HUES64 (cell line): ENCODE measurements around the gene TRMT112.
A peak's percentile ranks its signal among the peaks of the same experiment; 100 is the strongest.

Experiments used
- H3K27ac ChIP-seq: 2 replicates; pipeline ENCODE4 v1.7.0; 2013; ENCODE audit warnings: low read depth, low read length, inconsistent platforms
- H3K27me3 ChIP-seq: 2 replicates; pipeline ENCODE4 v1.6.1; 2013; ENCODE audit warnings: mild to moderate bottlenecking, low read length; ENCODE audit not compliant: insufficient read depth
- H3K36me3 ChIP-seq: 2 replicates; pipeline ENCODE4 v1.6.1; 2013; ENCODE audit warnings: mild to moderate bottlenecking, low read length; ENCODE audit not compliant: insufficient read depth
- H3K4me1 ChIP-seq: 2 replicates; pipeline ENCODE4 v1.6.1; 2013; ENCODE audit warnings: mild to moderate bottlenecking, low read length, moderate library complexity; ENCODE audit not compliant: insufficient read depth
- H3K4me3 ChIP-seq: 2 replicates; pipeline ENCODE4 v1.5.1; 2013; ENCODE audit warnings: mild to moderate bottlenecking, low read length, moderate library complexity
- H3K9ac ChIP-seq: 2 replicates; pipeline ENCODE4 v1.6.1; 2013; ENCODE audit warnings: mild to moderate bottlenecking, low read depth, low read length
- H3K9me3 ChIP-seq: 2 replicates; pipeline ENCODE4 v1.6.1; 2013; ENCODE audit warnings: low read depth, low read length; ENCODE audit not compliant: insufficient read depth
- whole genome bisulfite sequencing: fragments of 150-250, 120-280 bp; methylation state at CpG from one replicate; pipeline ENCODE4 v1.1.7; 2013; ENCODE audit warnings: missing lambda C conversion rate; 5-methylcytosine and 5-hydroxymethylcytosine counted together

TRMT112 gene

GRCh38 chr11:64305075-64305690 lies 12.2 kb downstream of the TRMT112 start, which contains the start of gene ESRRA:
Gene ESRRA (plus strand): TSS chr11:64305524. CDS start chr11:64307180, 1,656 bp downstream.
- Histone ChIP-seq H3K27ac (peak within 1 kb of the TSS; percentile 98), H3K4me1 (peaks cover 7% of the 10 kb centered on the region; the same call in 1 of the 2 replicates), H3K36me3 (peaks cover 6% of the 10 kb centered on the region; the same call in 1 of the 2 replicates), H3K4me3 (peak within 1 kb of the TSS; percentile 80), H3K9ac (peak within 1 kb of the TSS; percentile 93), H3K9me3 (no peaks in the 10 kb centered on the region), H3K27me3 (peaks cover 19% of the 10 kb centered on the region)
- under 1% methylated on average over 81 of the region's 81 CpGs for WGBS

GRCh38 chr11:64304316-64305072 lies 12.9 kb downstream of the TRMT112 start:
- H3K36me3 ChIP-seq = 0 out of 2 replicates have a peak, but pooled peaks cover 4% of the 10 kb centered on the region
- peaks cover 26% of the 10 kb centered on the region for H3K27me3 ChIP-seq
- peak overlapping the region; percentile 70 for H3K4me3 ChIP-seq
- peak overlapping the region; percentile 93 for H3K9ac ChIP-seq
- H3K4me1 ChIP-seq = peaks cover 7% of the 10 kb centered on the region; the same call in 1 of the 2 replicates
- H3K27ac ChIP-seq = peak overlapping the region; percentile 98
- no peaks in the 10 kb centered on the region for H3K9me3 ChIP-seq
- WGBS = under 1% methylated on average over 46 of the region's 46 CpGs

GRCh38 chr11:64304032-64304315 lies 13.4 kb downstream of the TRMT112 start:
- WGBS = 53% methylated on average over 5 of the region's 5 CpGs
- no peak overlapping the region; the same call in 1 of the 2 replicates for H3K27ac ChIP-seq
- peaks cover 31% of the 10 kb centered on the region for H3K27me3 ChIP-seq
- peaks cover 7% of the 10 kb centered on the region; the same call in 1 of the 2 replicates for H3K4me1 ChIP-seq
- no peak overlapping the region for H3K9ac ChIP-seq
- H3K4me3 ChIP-seq = peak overlapping the region; percentile 70
- 0 out of 2 replicates have a peak, but pooled peaks cover 4% of the 10 kb centered on the region for H3K36me3 ChIP-seq
- H3K9me3 ChIP-seq = no peaks in the 10 kb centered on the region

GRCh38 chr11:64303109-64304031 lies 14.0 kb downstream of the TRMT112 start:
- WGBS = 85% methylated on average over 13 of the region's 13 CpGs
- Histone ChIP-seq H3K27me3 (peaks cover 37% of the 10 kb centered on the region), H3K27ac (no peak overlapping the region; the same call in 1 of the 2 replicates), H3K4me3 (no peak overlapping the region), H3K36me3 (0 out of 2 replicates have a peak, but pooled peaks cover 4% of the 10 kb centered on the region), H3K9ac (no peak overlapping the region), H3K9me3 (no peaks in the 10 kb centered on the region), H3K4me1 (peaks cover 7% of the 10 kb centered on the region; the same call in 1 of the 2 replicates)

- H3K27ac ChIP-seq = no peak within 1 kb of the TSS; the same call in 1 of the 2 replicates
- H3K27me3 ChIP-seq = peaks cover 70% of the 10 kb centered on the region
- no peaks in the 10 kb centered on the region for H3K9me3 ChIP-seq
- 10% methylated on average over 54 of the region's 54 CpGs for WGBS
- peak within 1 kb of the TSS; percentile 45 for H3K4me3 ChIP-seq
- H3K36me3 ChIP-seq = no peaks in the 10 kb centered on the region
- H3K9ac ChIP-seq = no peak within 1 kb of the TSS
- H3K4me1 ChIP-seq = no peaks in the 10 kb centered on the region
Measured at GRCh38 chr11:64299847-64300648, 17.3 kb downstream of the TRMT112 start, which contains the start of gene CATSPERZ. Gene CATSPERZ (plus strand): TSS chr11:64300358. CDS start chr11:64300411, 53 bp downstream.

GRCh38 chr11:64298966-64299846 lies 18.2 kb downstream of the TRMT112 start:
- Histone ChIP-seq H3K36me3 (no peaks in the 10 kb centered on the region), H3K9me3 (no peaks in the 10 kb centered on the region), H3K9ac (no peak overlapping the region), H3K27me3 (peaks cover 78% of the 10 kb centered on the region), H3K4me3 (peak overlapping the region; percentile 45; the same call in 1 of the 2 replicates), H3K27ac (no peak overlapping the region), H3K4me1 (no peaks in the 10 kb centered on the region)
- WGBS = 6% methylated on average over 58 of the region's 60 CpGs

GRCh38 chr11:64297699-64298358 lies 19.5 kb downstream of the TRMT112 start:
- no peak overlapping the region for H3K4me3 ChIP-seq
- peaks cover 92% of the 10 kb centered on the region for H3K27me3 ChIP-seq
- H3K9me3 ChIP-seq = no peaks in the 10 kb centered on the region
- no peaks in the 10 kb centered on the region for H3K36me3 ChIP-seq
- H3K9ac ChIP-seq = no peak overlapping the region
- no peak overlapping the region for H3K27ac ChIP-seq
- no peaks in the 10 kb centered on the region for H3K4me1 ChIP-seq
- WGBS = 81% methylated on average over 18 of the region's 18 CpGs

GRCh38 chr11:64296830-64297698 lies 20.3 kb downstream of the TRMT112 start:
- Histone ChIP-seq H3K36me3 (no peaks in the 10 kb centered on the region), H3K9me3 (no peaks in the 10 kb centered on the region), H3K9ac (no peak overlapping the region), H3K27ac (no peak overlapping the region), H3K4me3 (no peak overlapping the region), H3K4me1 (no peaks in the 10 kb centered on the region), H3K27me3 (peaks cover 100% of the 10 kb centered on the region)
- WGBS = 49% methylated on average over 34 of the region's 34 CpGs

- H3K27ac ChIP-seq = no peak overlapping the region
- no peaks in the 10 kb centered on the region for H3K36me3 ChIP-seq
- no peaks in the 10 kb centered on the region for H3K9me3 ChIP-seq
- H3K27me3 ChIP-seq = peaks cover 100% of the 10 kb centered on the region
- 35% methylated on average over 1 of the region's 1 CpG for WGBS
- no peak overlapping the region for H3K4me3 ChIP-seq
- no peak overlapping the region for H3K9ac ChIP-seq
- no peaks in the 10 kb centered on the region for H3K4me1 ChIP-seq
Measured at GRCh38 chr11:64296236-64296635, 21.1 kb downstream of the TRMT112 start.
